Stimulated activated CD8-positive, alpha-beta memory T cell treated with anti-CD3 and anti-CD28 coated beads, Interleukin-4, amount 100 ng/mL, for 24 hours (primary cell): Measurements from ENCODE around the gene DEFB112.

ENCODE experiments used
- DNase-seq: peaks from one replicate; pipeline ENCODE4 v3.0.0-alpha.2; 2020; ENCODE audit warnings: low read depth

Gene DEFB112

GRCh38 chr6:49995278-49995677 is 54.5 kb downstream of the DEFB112 start:
- DNase-seq: no peak
